Fibroblast of peridontal ligament (primary cell): ENCODE data around the gene FLNB.
A peak's percentile ranks its signal among the peaks of the same experiment; 100 is the strongest.

Experiments
- DNase-seq: peaks from one replicate; pipeline ENCODE4 v3.0.0-alpha.2; 2010; ENCODE audit errors: extremely low read depth

Gene FLNB, protein sequence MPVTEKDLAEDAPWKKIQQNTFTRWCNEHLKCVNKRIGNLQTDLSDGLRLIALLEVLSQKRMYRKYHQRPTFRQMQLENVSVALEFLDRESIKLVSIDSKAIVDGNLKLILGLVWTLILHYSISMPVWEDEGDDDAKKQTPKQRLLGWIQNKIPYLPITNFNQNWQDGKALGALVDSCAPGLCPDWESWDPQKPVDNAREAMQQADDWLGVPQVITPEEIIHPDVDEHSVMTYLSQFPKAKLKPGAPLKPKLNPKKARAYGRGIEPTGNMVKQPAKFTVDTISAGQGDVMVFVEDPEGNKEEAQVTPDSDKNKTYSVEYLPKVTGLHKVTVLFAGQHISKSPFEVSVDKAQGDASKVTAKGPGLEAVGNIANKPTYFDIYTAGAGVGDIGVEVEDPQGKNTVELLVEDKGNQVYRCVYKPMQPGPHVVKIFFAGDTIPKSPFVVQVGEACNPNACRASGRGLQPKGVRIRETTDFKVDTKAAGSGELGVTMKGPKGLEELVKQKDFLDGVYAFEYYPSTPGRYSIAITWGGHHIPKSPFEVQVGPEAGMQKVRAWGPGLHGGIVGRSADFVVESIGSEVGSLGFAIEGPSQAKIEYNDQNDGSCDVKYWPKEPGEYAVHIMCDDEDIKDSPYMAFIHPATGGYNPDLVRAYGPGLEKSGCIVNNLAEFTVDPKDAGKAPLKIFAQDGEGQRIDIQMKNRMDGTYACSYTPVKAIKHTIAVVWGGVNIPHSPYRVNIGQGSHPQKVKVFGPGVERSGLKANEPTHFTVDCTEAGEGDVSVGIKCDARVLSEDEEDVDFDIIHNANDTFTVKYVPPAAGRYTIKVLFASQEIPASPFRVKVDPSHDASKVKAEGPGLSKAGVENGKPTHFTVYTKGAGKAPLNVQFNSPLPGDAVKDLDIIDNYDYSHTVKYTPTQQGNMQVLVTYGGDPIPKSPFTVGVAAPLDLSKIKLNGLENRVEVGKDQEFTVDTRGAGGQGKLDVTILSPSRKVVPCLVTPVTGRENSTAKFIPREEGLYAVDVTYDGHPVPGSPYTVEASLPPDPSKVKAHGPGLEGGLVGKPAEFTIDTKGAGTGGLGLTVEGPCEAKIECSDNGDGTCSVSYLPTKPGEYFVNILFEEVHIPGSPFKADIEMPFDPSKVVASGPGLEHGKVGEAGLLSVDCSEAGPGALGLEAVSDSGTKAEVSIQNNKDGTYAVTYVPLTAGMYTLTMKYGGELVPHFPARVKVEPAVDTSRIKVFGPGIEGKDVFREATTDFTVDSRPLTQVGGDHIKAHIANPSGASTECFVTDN (N-terminal part only)

DNA sequence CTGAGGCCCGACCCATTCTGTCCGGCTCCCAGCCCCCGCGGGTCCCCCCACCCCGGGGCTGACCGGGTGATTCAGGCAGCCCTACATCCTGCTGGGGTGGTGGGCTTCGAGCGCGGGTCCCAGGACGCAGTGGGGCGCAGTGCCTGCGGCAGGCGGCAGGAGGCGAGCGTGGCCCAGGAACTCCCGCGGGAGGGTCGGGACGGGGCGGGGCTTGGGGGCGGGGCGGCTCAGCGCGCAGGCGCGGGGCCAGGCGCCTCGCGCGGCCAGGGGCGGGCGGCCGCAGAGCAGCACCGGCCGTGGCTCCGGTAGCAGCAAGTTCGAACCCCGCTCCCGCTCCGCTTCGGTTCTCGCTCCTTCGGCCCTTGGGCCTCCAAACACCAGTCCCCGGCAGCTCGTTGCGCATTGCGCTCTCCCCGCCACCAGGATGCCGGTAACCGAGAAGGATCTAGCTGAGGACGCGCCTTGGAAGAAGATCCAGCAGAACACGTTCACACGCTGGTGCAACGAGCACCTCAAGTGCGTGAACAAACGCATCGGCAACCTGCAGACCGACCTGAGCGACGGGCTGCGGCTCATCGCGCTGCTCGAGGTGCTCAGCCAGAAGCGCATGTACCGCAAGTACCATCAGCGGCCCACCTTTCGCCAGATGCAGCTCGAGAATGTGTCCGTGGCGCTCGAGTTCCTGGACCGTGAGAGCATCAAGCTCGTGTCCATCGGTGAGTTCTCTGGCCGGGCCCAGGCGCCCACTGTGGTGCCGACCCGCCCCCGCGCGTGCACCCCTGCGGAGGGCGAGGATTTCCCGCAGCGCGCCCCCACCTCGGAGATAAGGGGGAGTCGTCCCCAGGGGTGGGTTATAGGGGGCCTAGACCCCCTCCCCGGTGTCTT lies at the start of gene FLNB:
Gene FLNB (plus strand): TSS at position 282 of the 885 bp plus-strand sequence. CDS start 143 bp downstream, at position 425.
- peak; percentile 45 for DNase-seq

DNA sequence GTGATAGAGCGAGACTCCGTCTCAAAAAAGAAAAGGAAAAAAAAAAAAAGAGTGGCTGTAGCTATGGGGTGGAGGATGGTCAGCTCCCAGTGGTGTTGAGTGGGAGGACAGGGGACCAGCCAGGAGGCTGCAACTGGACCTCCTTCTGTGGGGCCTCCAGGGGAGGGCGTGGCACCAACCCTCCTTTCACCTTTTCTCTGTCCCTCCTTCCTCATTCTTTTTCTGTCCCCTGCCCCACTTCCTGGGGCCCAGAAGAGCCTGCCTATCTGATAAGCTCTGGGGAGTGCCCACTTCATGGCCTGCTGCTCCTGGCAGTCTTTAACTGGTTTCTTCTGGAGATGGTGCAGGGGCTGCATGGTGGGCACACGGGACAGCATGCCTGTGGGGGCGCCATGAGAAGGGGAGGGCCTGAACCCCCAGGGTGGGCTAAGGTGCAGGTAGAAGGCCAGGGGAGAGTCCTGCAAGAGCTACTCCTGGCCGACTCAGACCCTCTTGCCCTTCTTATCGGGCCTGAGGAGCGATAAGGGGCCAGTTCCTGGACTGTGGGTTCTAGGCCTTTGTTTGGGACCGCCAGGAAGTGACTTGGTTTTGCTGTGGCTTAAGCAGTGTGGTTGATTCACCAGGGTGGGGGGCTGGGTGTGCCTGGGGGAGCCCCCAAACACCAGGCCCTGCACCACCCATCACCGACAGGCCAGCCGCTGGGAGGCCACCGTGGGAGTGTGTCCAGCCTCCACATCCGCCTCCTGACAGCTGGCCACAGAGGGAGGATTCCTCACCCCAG lies 49.4 kb upstream of the FLNB start:
- no peak for DNase-seq

DNA sequence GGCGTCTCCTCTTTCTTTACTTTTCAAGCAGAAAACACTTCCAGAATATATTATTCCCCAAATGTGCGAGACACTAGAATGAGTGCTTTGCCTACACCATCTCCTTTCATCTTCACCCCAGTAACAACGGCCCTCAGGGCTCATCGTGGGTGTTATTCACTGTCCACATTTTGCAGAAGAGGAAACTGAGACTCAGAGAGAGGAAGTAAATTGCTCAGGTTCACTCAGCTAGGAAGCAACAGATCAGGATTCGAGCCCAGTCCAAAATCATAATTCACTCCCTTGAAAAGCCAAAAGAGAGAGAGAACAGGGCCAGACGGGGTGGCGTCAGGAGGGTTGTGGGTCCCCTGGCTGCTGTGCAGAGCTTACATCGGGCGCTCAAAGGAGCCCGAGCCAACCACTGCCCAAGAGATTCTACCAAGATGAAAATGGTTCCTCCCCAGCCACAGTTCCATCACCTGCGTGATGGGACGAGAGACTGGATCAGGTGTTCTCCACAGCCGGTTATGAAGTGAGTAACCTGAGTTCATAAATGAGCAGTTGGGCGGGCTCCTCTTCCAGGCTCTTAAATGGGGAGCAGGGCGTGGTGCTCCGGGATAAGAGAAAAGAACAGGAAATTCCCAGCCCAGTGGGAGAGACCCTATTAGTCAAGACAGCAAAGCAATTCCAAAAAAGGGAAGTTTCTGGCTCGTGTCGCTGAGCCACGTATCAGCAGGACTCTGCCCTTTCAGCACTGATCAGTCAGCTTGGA lies 48.6 kb upstream of the FLNB start:
- no peak for DNase-seq

DNA sequence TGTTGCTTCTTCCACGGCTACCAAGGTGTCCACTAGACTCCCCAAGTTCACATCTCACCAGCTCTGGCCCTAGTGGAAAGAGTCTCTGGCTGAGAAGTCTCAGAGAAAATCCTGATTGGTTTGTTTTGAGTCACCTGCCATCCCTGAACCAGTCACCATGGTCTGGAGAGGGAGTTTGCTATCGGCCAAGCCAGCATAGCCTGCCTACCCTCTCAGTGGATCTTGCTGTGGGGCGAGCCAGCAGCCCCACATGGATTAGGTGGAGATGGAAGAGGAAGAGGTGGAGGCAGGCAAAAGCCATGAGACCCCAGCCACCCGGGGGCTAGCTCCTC lies 48.1 kb upstream of the FLNB start:
- no peak for DNase-seq

DNA sequence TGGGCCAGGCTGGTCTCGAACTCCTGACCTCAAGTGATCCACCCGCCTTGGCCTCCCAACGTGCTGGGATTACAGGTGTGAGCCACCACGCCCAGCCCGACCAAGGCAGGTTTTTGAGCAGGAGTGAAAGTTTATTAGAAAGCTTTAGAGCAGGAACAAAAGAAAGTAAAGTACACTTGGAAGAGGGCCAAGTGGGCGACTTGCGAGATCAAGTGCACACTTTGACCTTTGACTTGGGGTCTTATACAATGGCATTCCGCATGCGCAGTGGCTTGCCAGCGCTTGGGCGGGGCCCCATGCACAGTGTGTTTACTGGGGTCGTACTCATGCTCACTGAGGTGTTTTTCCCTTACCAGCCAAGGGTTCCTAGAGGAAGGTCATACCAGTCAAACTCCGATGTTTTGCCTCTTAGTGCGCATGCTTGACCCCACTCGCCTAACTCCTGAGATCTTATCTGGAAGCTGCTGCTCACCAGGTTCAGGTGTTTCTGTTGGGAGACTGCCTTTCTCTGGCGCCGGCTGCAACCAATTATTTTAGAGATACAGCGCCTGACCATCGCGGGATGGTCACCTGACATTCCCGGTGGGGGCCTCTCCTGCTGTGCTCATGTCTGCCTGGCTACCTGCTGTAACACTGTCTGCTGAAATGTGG lies 46.9 kb upstream of the FLNB start:
- no peak for DNase-seq

DNA sequence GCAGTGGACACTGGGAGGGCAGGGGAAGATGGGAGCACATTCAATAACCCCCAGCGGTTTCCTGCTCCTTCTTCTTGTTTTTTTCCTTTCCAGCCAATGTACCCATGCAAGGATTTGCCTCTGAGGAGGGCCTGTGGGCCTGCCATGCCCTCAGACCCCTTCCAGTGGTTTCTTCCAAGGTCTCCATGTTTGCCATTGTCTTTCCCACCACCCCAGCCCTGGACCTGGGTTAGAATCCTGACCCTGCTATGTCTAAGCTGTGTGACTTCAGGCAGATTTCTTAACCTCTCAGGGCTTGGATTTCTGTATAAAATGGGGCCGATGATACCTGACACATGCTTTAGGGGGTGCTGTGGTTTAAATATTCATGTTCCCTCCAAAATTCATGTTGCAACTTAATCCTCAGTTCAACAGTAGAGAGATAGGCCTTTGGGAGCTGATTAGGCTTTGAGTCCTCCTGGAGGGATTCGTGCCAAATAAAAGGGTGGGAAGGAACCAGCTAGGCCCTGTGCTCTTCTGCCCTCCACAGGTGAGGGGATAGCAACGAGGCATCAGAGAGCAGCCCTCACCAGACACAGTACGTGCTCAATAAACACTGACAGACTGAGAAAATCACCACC lies 46.3 kb upstream of the FLNB start:
- peak; percentile 62 for DNase-seq

DNA sequence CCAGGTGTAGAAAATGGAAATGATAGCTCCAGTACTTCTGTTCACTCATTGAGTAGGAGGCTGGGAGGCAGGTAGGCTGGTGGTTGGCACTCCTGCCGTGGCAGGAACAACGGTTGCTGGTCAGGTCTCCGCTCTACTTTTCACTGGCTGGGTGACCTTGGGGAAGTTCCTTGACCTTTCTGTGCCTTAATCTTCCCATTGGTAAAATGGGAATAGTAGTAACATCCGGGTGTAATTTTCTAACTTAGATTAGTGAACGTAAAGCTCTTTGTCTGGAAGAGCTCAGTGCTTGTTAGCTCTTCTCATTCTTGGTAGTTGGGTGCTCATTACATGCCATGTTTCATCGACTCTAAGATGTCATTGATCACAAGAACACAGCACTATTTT lies 45.8 kb upstream of the FLNB start:
- DNase-seq: no peak

DNA sequence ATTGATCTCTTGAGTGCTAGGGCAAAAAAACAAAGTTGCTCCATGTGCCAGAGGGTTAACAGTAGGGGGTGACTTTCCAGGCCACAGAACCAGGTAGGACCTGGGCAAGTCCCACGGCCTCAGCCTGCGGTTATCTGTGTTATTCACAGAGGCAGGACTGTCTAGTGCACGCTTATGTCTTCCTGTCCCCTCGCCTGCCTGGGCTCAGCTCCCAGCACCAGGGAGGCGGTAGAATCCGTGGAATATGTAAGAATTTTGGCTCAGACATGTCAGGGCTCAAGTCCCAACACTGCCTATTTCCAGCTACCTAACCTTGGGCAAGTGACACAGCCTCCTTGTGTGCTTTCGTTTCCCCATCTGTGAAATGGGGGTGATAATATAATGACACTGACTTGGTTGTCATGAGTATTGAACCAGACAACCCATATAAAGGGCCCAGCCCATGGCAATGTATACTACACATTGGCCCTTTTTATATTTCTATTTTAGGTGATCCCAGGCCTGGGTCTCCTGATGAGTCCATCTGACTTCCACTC lies 44.3 kb upstream of the FLNB start:
- DNase-seq: no peak

DNA sequence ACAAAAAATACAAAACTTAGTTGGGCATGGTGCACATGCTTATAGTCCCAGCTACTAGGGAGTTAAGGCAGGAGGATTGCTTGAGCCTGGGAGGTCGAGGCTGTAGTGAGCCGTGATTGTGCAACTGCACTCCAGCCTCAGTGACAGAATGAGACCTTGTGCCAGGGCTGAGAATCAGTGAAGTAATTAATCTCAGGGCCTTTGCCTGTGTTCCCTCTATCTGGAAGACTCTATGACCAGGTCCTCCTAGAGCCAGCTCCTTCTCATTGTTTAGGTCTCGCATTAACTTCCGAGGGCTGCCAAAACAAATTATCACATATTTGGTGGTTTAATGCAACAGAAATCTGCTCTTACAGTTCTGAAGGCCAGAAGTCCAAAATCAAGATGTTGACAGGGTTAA lies 41.4 kb upstream of the FLNB start:
- peak; percentile 79 for DNase-seq

DNA sequence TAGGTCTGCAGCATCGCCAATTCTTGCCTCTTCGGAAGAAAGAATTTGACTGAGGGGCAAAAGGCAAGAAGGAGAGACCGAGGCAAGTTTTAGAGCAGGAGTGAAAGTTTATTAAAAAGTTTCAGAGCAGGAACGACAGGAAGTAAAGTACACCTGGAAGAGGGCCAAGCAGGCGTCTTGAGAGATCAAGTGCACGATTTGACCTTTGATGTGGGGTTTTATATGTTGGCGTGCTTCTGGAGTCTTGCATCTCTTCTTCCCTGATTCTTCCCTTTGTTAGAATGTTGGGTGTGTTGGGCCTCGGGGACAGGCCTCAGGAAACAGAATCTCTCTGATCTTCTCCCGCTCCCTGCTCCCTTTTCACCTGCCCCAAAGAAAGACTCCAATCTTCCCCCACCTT lies 40.6 kb upstream of the FLNB start:
- DNase-seq: no peak

DNA sequence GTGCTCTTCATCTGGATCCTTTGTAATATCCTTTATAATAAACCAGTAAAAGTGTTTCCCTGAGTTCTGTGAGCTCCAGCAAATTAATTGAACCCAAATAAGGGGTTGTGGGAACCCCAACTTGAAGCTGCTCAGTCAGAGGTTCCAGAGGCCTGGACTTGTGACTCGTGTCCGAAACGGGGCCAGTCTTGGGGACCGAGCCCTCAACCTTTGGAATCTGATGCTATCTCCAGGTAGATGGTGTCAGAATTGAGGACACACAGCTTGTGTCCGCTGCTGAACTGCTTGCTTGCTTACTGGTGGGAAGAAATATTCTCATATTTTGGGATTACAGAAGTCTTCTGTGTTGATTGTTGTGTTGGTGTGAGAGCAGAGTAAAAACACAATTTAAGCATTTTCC lies 39.7 kb upstream of the FLNB start:
- DNase-seq: no peak

DNA sequence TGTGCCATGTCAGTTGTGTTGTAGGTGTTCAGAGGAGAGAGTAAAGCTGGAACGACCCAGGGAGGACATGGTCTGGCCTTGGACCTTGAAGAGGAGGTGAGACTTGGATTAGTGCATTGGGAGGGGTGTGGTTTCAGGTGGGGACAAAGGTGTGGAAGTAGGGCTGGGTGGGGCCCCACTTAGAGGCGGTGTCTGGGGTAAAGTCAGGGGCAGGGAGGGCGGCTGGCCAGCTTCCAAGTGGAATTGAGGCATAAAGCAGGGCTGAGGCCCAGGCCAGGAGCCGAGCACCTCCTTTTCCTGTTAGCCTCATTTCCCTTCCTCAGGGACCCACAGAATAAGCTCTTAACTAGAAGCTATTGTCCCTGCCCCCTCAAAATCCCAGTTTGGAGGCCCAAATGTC lies 36.2 kb upstream of the FLNB start:
- DNase-seq: no peak

DNA sequence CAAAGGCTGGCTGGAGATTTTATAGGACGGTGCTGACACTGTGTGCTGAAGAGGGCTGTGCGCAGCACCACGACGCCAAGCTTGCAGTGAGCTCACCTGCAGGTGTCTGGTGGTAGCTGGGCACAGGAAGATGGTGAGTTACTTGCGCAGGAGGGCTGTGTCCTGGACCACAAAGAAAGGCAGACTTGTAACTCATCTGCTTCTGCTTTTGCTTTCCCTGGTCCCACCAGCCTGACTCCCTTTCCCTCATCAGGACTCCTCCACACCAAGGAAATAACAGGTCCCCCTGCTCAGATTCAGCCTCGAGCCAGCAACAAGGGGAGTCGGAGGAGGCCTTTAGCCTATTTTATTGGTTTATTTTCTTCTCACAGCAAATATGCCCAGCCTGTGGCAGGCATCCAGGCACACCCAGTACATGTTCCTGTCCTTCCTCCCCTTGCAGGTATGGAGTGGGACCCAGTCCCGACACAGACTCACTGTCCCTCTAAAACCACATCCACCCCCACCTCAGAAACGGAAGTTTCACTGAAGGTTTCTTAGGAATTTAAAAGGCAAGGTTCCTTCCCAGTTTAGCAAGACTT lies 35.6 kb upstream of the FLNB start:
- no peak for DNase-seq

DNA sequence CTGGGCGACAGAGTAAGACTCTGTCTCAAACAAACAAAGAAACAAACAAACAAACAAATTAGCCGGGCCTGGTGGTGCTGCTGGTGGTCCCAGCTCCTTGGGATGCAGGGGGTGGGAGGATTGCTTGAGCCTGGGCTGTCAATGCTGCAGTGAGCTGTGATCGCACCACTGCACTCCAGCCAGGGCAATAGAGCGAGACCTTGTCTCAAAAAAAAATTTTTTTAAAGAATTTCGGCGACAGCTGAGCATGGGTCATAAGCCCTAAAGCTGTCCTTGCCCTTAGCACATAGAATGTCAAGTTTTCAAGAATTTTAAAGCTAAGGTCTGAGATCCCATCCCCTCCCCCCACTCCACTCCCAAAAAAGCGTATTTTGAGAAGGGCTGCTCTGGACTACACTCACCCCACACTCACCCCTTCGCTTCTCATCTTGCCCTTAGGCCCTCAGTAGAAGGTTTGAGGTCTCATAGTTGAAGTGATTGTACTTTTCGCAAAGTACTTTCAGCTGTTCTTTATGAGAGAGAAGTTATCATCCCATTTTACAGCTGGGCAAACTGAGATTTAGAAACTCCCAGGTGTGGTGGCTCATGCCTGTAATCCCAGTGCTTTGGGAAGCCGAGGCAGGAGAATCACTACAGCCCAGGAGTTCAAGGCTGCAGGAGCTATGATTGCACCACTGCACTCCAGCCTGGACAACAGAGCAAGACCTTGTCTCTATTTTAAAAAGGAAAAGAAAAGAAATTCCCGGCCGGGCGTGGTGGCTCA lies 34.3 kb upstream of the FLNB start:
- DNase-seq: no peak

DNA sequence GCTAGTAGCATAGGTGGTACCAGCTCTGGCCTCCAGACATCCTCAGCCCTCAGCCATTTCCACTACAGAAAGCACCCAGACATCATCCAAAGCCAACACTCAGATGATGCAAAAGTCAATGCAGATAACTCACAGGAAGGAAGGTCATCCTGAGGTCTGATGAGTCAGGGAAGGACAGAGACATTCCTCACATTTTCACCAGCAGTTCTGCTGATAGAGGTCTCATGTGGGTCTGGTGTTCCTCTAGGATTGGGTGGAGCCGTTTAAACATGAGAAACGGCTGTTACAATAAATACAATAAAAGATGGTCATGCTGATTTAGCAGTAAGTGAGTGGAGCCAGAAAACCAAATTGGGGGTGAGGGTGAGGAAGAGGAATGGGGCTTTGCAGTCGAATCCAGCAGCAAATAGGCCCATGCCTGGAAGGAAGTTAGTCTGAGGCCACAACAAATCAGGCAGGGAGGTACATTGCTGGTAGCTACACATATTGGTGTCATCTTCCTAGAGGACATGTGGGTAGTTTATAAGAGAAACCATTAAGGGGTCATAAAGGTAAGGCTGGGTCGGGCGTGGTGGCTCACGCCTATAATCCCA lies 33.3 kb upstream of the FLNB start:
- DNase-seq: peak; percentile 94

DNA sequence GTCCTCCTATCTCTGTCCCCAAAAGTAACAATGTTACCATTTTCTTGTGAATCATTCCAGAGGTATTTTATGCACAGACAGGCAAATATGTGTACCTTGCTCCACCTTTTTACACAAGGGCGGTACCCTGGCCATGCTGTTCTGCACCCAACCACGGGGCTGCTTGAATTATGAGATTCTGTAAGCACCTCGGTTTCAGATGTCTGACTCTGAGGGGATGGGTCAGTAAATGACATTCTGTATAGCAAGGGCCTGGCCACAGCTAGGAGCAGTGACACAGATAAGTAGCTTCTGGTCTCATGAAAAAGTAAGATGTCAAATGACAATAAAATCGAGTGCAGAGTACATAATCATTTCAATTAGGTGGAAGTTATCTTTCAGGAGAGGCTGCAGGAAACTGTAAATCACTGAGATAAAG lies 30.4 kb upstream of the FLNB start:
- DNase-seq: no peak

DNA sequence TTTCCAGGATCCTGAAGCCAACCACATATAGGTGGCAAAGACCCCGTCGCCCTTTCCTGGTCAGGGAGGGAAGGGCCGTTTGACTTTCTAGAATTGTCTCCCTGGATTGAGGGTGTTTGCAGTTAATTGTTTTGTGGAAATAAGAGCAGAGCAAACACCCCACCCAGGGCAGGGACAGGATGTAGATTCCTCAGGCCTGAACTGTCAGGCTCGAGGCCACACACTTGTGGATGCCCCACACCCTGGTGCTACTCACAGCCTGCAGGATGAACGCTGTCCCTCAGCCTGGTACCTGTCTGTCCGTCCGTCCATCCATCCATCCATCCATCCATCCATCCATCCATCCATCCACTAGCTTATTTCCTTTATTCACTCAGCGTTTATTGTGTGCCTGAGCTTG lies 29.9 kb upstream of the FLNB start:
- no peak for DNase-seq
